Smooth muscle cell (in vitro differentiated cells): Measurements from ENCODE around the gene PHLPP2. TPM values are rescaled to one million over a fixed set of nuclear protein-coding genes. Genes with fewer than 3 reads are reported as not detected.
A peak's percentile ranks its signal among the peaks of the same experiment; 100 is the strongest.

Experiments
- DNase-seq: peaks from one replicate; lab custom pipeline; 2025; ENCODE audit not compliant: unreplicated experiment; lab: John Stamatoyannopoulos, UW
- H2AFZ ChIP-seq: fragments of 200-600 bp; sonication (generic); 2 replicates; pipeline ENCODE4 v1.6.0; 2016; ENCODE audit warnings: antibody characterized with exemption, low read depth, mild to moderate bottlenecking
- H3F3A ChIP-seq: fragments of 200-600 bp; sonication (generic); 2 replicates; pipeline ENCODE4 v1.6.0; 2017; ENCODE audit warnings: antibody characterized with exemption, low read depth
- H3K27ac ChIP-seq: fragments of 200-600 bp; sonication (generic); 2 replicates; pipeline ENCODE4 v1.5.1; 2016; ENCODE audit warnings: low read depth, mild to moderate bottlenecking
- H3K27me3 ChIP-seq: fragments of 200-600 bp; sonication (generic); 2 replicates; pipeline ENCODE4 v1.6.1; 2016; ENCODE audit warnings: low read depth, mild to moderate bottlenecking
- H3K36me3 ChIP-seq: fragments of 200-600 bp; sonication (generic); 2 replicates; pipeline ENCODE4 v1.5.1; 2016; ENCODE audit warnings: low read depth
- H3K4me1 ChIP-seq: fragments of 200-600 bp; sonication (generic); 2 replicates; pipeline ENCODE4 v1.5.1; 2016; ENCODE audit warnings: low read depth
- H3K4me2 ChIP-seq: fragments of 200-600 bp; sonication (generic); 2 replicates; pipeline ENCODE4 v1.6.0; 2016; ENCODE audit warnings: mild to moderate bottlenecking
- H3K4me3 ChIP-seq: fragments of 200-600 bp; sonication (generic); 2 replicates; pipeline ENCODE4 v1.5.1; 2016; ENCODE audit warnings: mild to moderate bottlenecking
- H3K79me2 ChIP-seq: fragments of 200-600 bp; sonication (generic); 2 replicates; pipeline ENCODE4 v1.6.0; 2016; ENCODE audit warnings: low read depth, mild to moderate bottlenecking
- H3K9ac ChIP-seq: fragments of 200-600 bp; sonication (generic); 2 replicates; pipeline ENCODE4 v1.6.0; 2016; ENCODE audit warnings: low read depth
- H3K9me3 ChIP-seq: fragments of 200-600 bp; sonication (generic); replicated peaks from 2 replicates; pipeline ENCODE4 v1.5.1; 2016; ENCODE audit warnings: low read depth
- H4K20me1 ChIP-seq: fragments of 200-600 bp; sonication (generic); 2 replicates; pipeline ENCODE4 v1.6.0; 2016; ENCODE audit warnings: low read depth
- CTCF ChIP-seq: fragments of 200-600 bp; sonication (generic); IDR thresholded peaks from 2 replicates; pipeline ENCODE4 v1.5.1; 2017; ENCODE audit warnings: borderline replicate concordance, mild to moderate bottlenecking, antibody characterized with exemption; ENCODE audit not compliant: insufficient read depth, poor library complexity, severe bottlenecking
- WGBS: methylation state at CpG from one replicate; pipeline ENCODE4 v1.1.7; 2016; ENCODE audit warnings: low lambda C conversion rate; 5-methylcytosine and 5-hydroxymethylcytosine counted together
- polyA plus RNA-seq: library from polyadenylated mRNA; unstranded; fragments of >200 nt; fragmentation: Nextera tagmentation; extraction: Ambion mirVana; gene quantifications from 2 replicates; pipeline ENCODE4 v1.2.1, GENCODE V29; 2016
- total RNA-seq: library from RNA; depleted of rRNA; stranded (reverse); fragments of >200 nt; gene quantifications from 2 replicates; pipeline ENCODE4 v1.2.3, GENCODE V29; 2014

Gene PHLPP2
- total and polyA plus RNA-seq, 2 experiments from 2014 or later, result 2.3 to 5.3 TPM

- H3K9me3 ChIP-seq, result no peaks in the 10 kb centered on the region
- no peak overlapping the region for H3K27ac ChIP-seq
- DNase-seq, result no peak
- H3K4me1 ChIP-seq, result no peaks in the 10 kb centered on the region
- H3K27me3 ChIP-seq, result no peaks in the 10 kb centered on the region
- H3K36me3 ChIP-seq, result peaks cover 43% of the 10 kb centered on the region
- H4K20me1 ChIP-seq, result peaks cover 3% of the 10 kb centered on the region
- WGBS, result 86% methylated on average over 7 of the region's 7 CpGs
- no peak overlapping the region for H3K9ac ChIP-seq
- no peak overlapping the region for H3K4me3 ChIP-seq
- H3K4me2 ChIP-seq, result no peak overlapping the region
- no peak overlapping the region for H2AFZ ChIP-seq
- H3K79me2 ChIP-seq, result no peaks in the 10 kb centered on the region
- H3F3A ChIP-seq, result no peaks in the 10 kb centered on the region
- peak; percentile 57 for TF ChIP-seq CTCF
Observed at GRCh38 chr16:71746442-71747046, 22.0 kb upstream of the PHLPP2 start.

- whole genome bisulfite sequencing, result 98% methylated on average over 4 of the region's 4 CpGs
- no peak for DNase-seq
Observed at GRCh38 chr16:71738855-71739254, 14.4 kb upstream of the PHLPP2 start.

GRCh38 chr16:71737501-71737900 lies 13.0 kb upstream of the PHLPP2 start:
- H3K4me1 ChIP-seq, result no peaks in the 10 kb centered on the region
- peaks cover 33% of the 10 kb centered on the region for H4K20me1 ChIP-seq
- DNase-seq, result no peak
- H3K4me3 ChIP-seq, result no peak overlapping the region
- H3F3A ChIP-seq, result no peaks in the 10 kb centered on the region
- TF ChIP-seq CTCF, result no peak
- peaks cover 50% of the 10 kb centered on the region for H3K36me3 ChIP-seq
- no peaks in the 10 kb centered on the region for H3K27me3 ChIP-seq
- no peak overlapping the region for H3K9ac ChIP-seq
- H3K4me2 ChIP-seq, result no peak overlapping the region
- WGBS, result 99% methylated on average over 6 of the region's 6 CpGs
- no peak overlapping the region for H2AFZ ChIP-seq
- H3K9me3 ChIP-seq, result no peaks in the 10 kb centered on the region
- no peaks in the 10 kb centered on the region for H3K79me2 ChIP-seq
- no peak overlapping the region for H3K27ac ChIP-seq

More at GRCh38 chr16:71738855-71739254, 14.4 kb upstream of the PHLPP2 start:
- peaks cover 52% of the 10 kb centered on the region for H3K36me3 ChIP-seq
- no peaks in the 10 kb centered on the region for H3K4me1 ChIP-seq
- H3K9ac ChIP-seq, result no peak overlapping the region
- H3K79me2 ChIP-seq, result no peaks in the 10 kb centered on the region
- H3K4me3 ChIP-seq, result no peak overlapping the region
- H3K9me3 ChIP-seq, result no peaks in the 10 kb centered on the region
- no peak overlapping the region for H3K27ac ChIP-seq
- no peaks in the 10 kb centered on the region for H3F3A ChIP-seq
- no peak overlapping the region for H2AFZ ChIP-seq
- no peak overlapping the region for H3K4me2 ChIP-seq
- no peaks in the 10 kb centered on the region for H3K27me3 ChIP-seq
- no peak for TF ChIP-seq CTCF
- peaks cover 33% of the 10 kb centered on the region for H4K20me1 ChIP-seq

GRCh38 chr16:71734511-71734910 lies 10.0 kb upstream of the PHLPP2 start:
- no peaks in the 10 kb centered on the region for H3K27me3 ChIP-seq
- 95% methylated on average over 5 of the region's 5 CpGs for WGBS

More at GRCh38 chr16:71734511-71734910, 10.0 kb upstream of the PHLPP2 start:
- Histone ChIP-seq H3K36me3 (peaks cover 37% of the 10 kb centered on the region), H4K20me1 (peaks cover 23% of the 10 kb centered on the region), H3K9ac (no peak overlapping the region), H3K27ac (no peak overlapping the region), H3K9me3 (no peaks in the 10 kb centered on the region), H3K4me1 (peaks cover 6% of the 10 kb centered on the region), H3K4me2 (no peak overlapping the region), H2AFZ (no peak overlapping the region), H3K79me2 (no peaks in the 10 kb centered on the region), H3K4me3 (no peak overlapping the region), H3F3A (no peaks in the 10 kb centered on the region)
- DNase-seq, result no peak
- no peak for TF ChIP-seq CTCF
